ENCODE results near the gene ADAMTS9. TPM values are rescaled to one million over a fixed set of nuclear protein-coding genes. Genes with fewer than 3 reads are reported as not detected.

The ADAMTS9 gene
- total RNA-seq, 1 experiment from 2014 or later = 1.8 TPM

DNA sequence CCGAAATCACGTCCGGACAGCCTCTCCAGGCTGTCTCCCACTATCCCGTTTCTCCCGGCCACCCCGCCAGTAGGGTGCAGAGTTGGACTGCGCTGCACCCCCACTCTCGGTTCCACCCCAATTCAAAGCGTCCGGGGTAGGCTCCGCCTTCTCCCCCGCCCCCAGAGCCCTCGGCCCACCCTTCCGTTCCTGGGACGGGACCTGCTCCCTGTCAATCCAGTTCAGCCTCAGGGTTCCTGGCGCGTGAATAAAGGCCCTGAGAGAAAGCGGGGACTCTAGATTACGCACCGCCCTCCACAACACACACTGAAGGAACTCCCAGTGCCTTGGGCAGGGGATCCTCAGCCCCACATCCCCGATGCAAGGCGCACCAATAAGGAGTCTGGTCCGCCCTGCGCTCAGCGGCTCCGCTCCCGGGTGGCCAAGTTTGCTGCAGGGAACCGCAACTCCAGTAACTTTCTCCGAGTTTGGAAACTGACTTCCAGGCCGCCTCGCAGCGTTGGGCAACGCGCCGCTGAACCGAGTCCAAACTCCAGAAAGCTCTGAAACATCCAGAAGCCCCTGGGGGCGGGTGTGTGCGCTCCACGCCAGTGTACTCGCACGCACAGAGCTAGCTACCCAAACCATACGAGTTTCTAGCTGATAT is 1.9 kb downstream of the ADAMTS9 start:
- H3K36me3 Mint-ChIP-seq (ENCODE audit: insufficient read depth, unreplicated experiment) = no peaks in the 10 kb centered on the region
- H3K27ac Mint-ChIP-seq (ENCODE audit: low read depth, unreplicated experiment) = peak overlapping the region; percentile 83
- BruUV-seq (replicated peaks) = TSS peak; percentile 52
- peak; percentile 38 for TF ChIP-seq CTCF (IDR thresholded peaks at IDR 0.05; ENCODE audit: unreplicated experiment)
- no peaks in the 10 kb centered on the region for H3K27me3 Mint-ChIP-seq (ENCODE audit: insufficient read depth, unreplicated experiment)
- ChIA-PET CTCF (interaction anchor here (0.6 to 1.6 kb wide), 8 partner anchors 16 to 985 kb away, joined by 3 to 6 read pairs (median 3); no protein-coding TSS in a partner anchor), POLR2A (interaction anchor here (0.7 to 1.3 kb wide), 2 partner anchors 152 to 890 kb away, joined by 4 to 5 read pairs; no protein-coding TSS in a partner anchor)
- intact Hi-C loops (cut with micrococcal nuclease) = loop anchor here (1.0 kb wide), 2 partner anchors 484 to 559 kb away; no protein-coding TSS in a partner anchor
- peak; percentile 91 for DNase-seq (ENCODE audit: unreplicated experiment)
- H3K4me3 Mint-ChIP-seq (ENCODE audit: unreplicated experiment) = peak overlapping the region; percentile 81
- no peaks in the 10 kb centered on the region for H3K9me3 Mint-ChIP-seq (ENCODE audit: unreplicated experiment)
- H3K4me1 Mint-ChIP-seq (ENCODE audit: insufficient read depth, unreplicated experiment) = peaks cover 16% of the 10 kb centered on the region

- Mint-ChIP-seq H3K36me3 (ENCODE audit: insufficient read depth, unreplicated experiment) (no peaks in the 10 kb centered on the region), H3K27ac (ENCODE audit: low read depth, unreplicated experiment) (no peak overlapping the region), H3K9me3 (ENCODE audit: unreplicated experiment) (no peaks in the 10 kb centered on the region), H3K4me3 (ENCODE audit: unreplicated experiment) (peak overlapping the region; percentile 81), H3K4me1 (ENCODE audit: insufficient read depth, unreplicated experiment) (peaks cover 16% of the 10 kb centered on the region), H3K27me3 (ENCODE audit: insufficient read depth, unreplicated experiment) (no peaks in the 10 kb centered on the region)
- intact Hi-C loops (cut with micrococcal nuclease) = loop anchor here (1.0 kb wide), 2 partner anchors 485 to 560 kb away; no protein-coding TSS in a partner anchor
- no peak for DNase-seq (ENCODE audit: unreplicated experiment)
- ChIA-PET CTCF (no interaction called here), POLR2A (no interaction called here)
- BruUV-seq (replicated peaks) = no TSS peak
- no peak for TF ChIP-seq CTCF (IDR thresholded peaks at IDR 0.05; ENCODE audit: unreplicated experiment)
Observed at GRCh38 chr3:64685331-64685799, 2.4 kb downstream of the ADAMTS9 start.

DNA sequence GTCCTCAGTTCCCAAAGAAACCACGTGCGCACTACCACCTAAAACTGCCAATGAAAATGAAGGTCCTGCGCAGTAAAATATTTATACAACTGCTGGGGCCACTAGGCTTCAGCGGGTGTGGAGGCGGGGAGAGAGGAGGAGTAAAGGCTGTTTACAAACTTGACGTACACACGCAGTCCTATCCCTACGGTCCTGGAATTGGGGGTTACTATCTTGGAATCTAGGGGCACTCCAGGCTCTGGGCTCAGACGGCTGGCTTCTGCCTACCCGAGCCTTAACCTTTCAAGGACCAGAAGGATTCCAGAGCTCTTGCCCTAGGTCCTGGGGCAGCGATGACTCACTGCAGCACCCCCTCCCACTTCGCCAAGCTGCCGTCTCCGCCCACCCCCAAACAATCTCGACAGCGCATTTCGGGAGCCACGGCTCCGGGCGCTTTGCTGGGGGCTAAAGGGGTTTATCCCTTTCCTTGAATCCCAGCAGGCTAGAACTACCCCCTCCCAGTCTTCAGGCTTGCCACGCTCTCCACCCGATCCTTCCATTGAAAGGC is 3.0 kb downstream of the ADAMTS9 start:
- POLR2A ChIA-PET = no interaction called here
- peak overlapping the region; percentile 81 for H3K4me3 Mint-ChIP-seq (ENCODE audit: unreplicated experiment)
- BruUV-seq (replicated peaks) = no TSS peak
- intact Hi-C loops (cut with micrococcal nuclease) = loop anchor here (1.0 kb wide), 2 partner anchors 486 to 561 kb away; no protein-coding TSS in a partner anchor
- CTCF ChIA-PET = interaction anchor here (2.6 kb wide), 1 partner anchor 155 kb away, joined by 10 read pairs; no protein-coding TSS in a partner anchor
- no peaks in the 10 kb centered on the region for H3K36me3 Mint-ChIP-seq (ENCODE audit: insufficient read depth, unreplicated experiment)
- no peaks in the 10 kb centered on the region for H3K9me3 Mint-ChIP-seq (ENCODE audit: unreplicated experiment)
- no peaks in the 10 kb centered on the region for H3K27me3 Mint-ChIP-seq (ENCODE audit: insufficient read depth, unreplicated experiment)
- TF ChIP-seq CTCF (IDR thresholded peaks at IDR 0.05; ENCODE audit: unreplicated experiment) = no peak
- no peak overlapping the region for H3K27ac Mint-ChIP-seq (ENCODE audit: low read depth, unreplicated experiment)
- peak; percentile 5 for DNase-seq (ENCODE audit: unreplicated experiment)
- H3K4me1 Mint-ChIP-seq (ENCODE audit: insufficient read depth, unreplicated experiment) = peaks cover 16% of the 10 kb centered on the region

- no peak for TF ChIP-seq CTCF (IDR thresholded peaks at IDR 0.05; ENCODE audit: unreplicated experiment)
- no peak overlapping the region for H3K27ac Mint-ChIP-seq (ENCODE audit: low read depth, unreplicated experiment)
- intact Hi-C loops (cut with micrococcal nuclease) = no loop called here
- H3K9me3 Mint-ChIP-seq (ENCODE audit: unreplicated experiment) = no peaks in the 10 kb centered on the region
- BruUV-seq (replicated peaks) = no TSS peak
- no peaks in the 10 kb centered on the region for H3K27me3 Mint-ChIP-seq (ENCODE audit: insufficient read depth, unreplicated experiment)
- H3K4me1 Mint-ChIP-seq (ENCODE audit: insufficient read depth, unreplicated experiment) = peaks cover 6% of the 10 kb centered on the region
- no peaks in the 10 kb centered on the region for H3K36me3 Mint-ChIP-seq (ENCODE audit: insufficient read depth, unreplicated experiment)
- no peak overlapping the region for H3K4me3 Mint-ChIP-seq (ENCODE audit: unreplicated experiment)
- POLR2A ChIA-PET = interaction anchor here (0.6 kb wide), 1 partner anchor 100 kb away, joined by 3 read pairs; no protein-coding TSS in a partner anchor
- DNase-seq (ENCODE audit: unreplicated experiment) = no peak
- CTCF ChIA-PET = interaction anchor here (0.7 to 2.2 kb wide), 4 partner anchors 10 to 149 kb away, joined by 3 to 14 read pairs (median 4); no protein-coding TSS in a partner anchor
Observed at GRCh38 chr3:64681827-64682226, 6.0 kb downstream of the ADAMTS9 start.

Measured in MCF 10A (cell line).